K562 (cell line): Measurements from ENCODE around the gene MLLT3. TPM values are rescaled to one million over a fixed set of nuclear protein-coding genes. Genes with fewer than 3 reads are reported as not detected.

Source experiments
- ATAC-seq: fragments of 200-7000 bp; cut with Tn5 transposase; 3 replicates; pipeline ENCODE4 v1.9.1; 2020; ENCODE audit warnings: moderate library complexity
- BruUV-seq: library from RNA; stranded (reverse); fragments of 400-500 nt; replicated peaks from 2 replicates; lab custom pipeline; 2021; lab: Mats Ljungman, UMichigan
- CTCF ChIA-PET: fragments of 300-600 bp; formaldehyde crosslinking; extraction: SDS; loops from one replicate; lab custom pipeline; 2021; ENCODE audit warnings: low intra/inter-chr PET ratio; lab: Yijun Ruan, JAX
- POLR2A ChIA-PET: fragments of 300-600, 350-650 bp; sonication (Branson Sonifier 250); formaldehyde crosslinking; extraction: SDS; loops from one replicate; lab custom pipeline; 2021; ENCODE audit warnings: antibody characterized with exemption, inconsistent platforms; lab: Yijun Ruan, JAX
- DNase-seq, 4 experiments: peaks; one replicate each; pipeline versions ENCODE4 v3.0.0 to v3.0.0-alpha.2; 2011 to 2018; ENCODE audit warnings: low spot score in 3 of 4, mixed read lengths in 3 of 4; ENCODE audit errors: extremely low read depth in 1 of 4
- FAIRE-seq: peaks from 2 replicates; lab custom pipeline; 2011; peaks lifted over from hg19 to GRCh38; lab: Jason Lieb, UNC
- H2AFZ ChIP-seq: 2 replicates; pipeline ENCODE4 v1.6.0; 2011; ENCODE audit warnings: low read depth, low read length, control low read depth, inconsistent platforms
- H3K27ac ChIP-seq: fragments of 200-600 bp; 3 replicates; pipeline ENCODE4 v1.8.0; 2011; ENCODE audit warnings: low read depth, mild to moderate bottlenecking, control low read depth, inconsistent platforms, low read length, moderate library complexity, mixed read lengths; ENCODE audit errors: extremely low read depth
- H3K27me3 ChIP-seq, 2 experiments: fragments of 300-600 bp in 1 of 2; 2 replicates in 1 of 2; 3 replicates in 1 of 2; pipeline versions ENCODE4 v1.6.0 to v1.8.0; 2011; ENCODE audit warnings: inconsistent platforms in 2 of 2, low read length in 2 of 2, mild to moderate bottlenecking in 1 of 2, mixed read lengths in 1 of 2, moderate library complexity in 1 of 2; ENCODE audit not compliant: control insufficient read depth in 2 of 2, insufficient read depth in 2 of 2
- H3K36me3 ChIP-seq: fragments of 300-600 bp; 3 replicates; pipeline ENCODE4 v1.8.0; 2011; ENCODE audit warnings: mild to moderate bottlenecking, low read length, inconsistent platforms; ENCODE audit not compliant: control insufficient read depth, insufficient read depth
- H3K4me1 ChIP-seq, 2 experiments: fragments of 200-600 bp in 1 of 2; replicated peaks in 1 of 2; 2 replicates in 1 of 2; 3 replicates in 1 of 2; pipeline versions ENCODE4 v1.5.1 to v1.8.0; 2011; ENCODE audit warnings: inconsistent platforms in 2 of 2, low read length in 2 of 2, mild to moderate bottlenecking in 1 of 2, mixed read lengths in 1 of 2, moderate library complexity in 1 of 2; ENCODE audit not compliant: control insufficient read depth in 2 of 2, insufficient read depth in 2 of 2
- H3K4me2 ChIP-seq: 2 replicates; pipeline ENCODE4 v1.6.1; 2011; ENCODE audit warnings: low read length, control low read depth, inconsistent platforms, mixed read lengths; ENCODE audit not compliant: insufficient read depth
- H3K4me3 ChIP-seq: fragments of 200-600 bp; sonication (generic), shearing (Covaris generic); 2 replicates; pipeline ENCODE4 v1.5.1; 2016; ENCODE audit warnings: control low read depth, inconsistent platforms
- H3K79me2 ChIP-seq: fragments of 200-600 bp; 3 replicates; pipeline ENCODE4 v1.8.0; 2011; ENCODE audit warnings: low read length, inconsistent platforms; ENCODE audit not compliant: control insufficient read depth, insufficient read depth
- H3K9ac ChIP-seq, 2 experiments: 2 replicates each; pipeline versions ENCODE4 v1.6.0 to v1.6.1; 2011; ENCODE audit warnings: low read depth in 2 of 2, low read length in 2 of 2, control low read depth in 1 of 2, inconsistent platforms in 1 of 2, mild to moderate bottlenecking in 1 of 2, mixed read lengths in 1 of 2; ENCODE audit not compliant: insufficient read depth in 1 of 2
- H3K9me1 ChIP-seq: one replicate; pipeline ENCODE4 v1.6.0; 2011; ENCODE audit warnings: inconsistent platforms, mild to moderate bottlenecking, low read length, moderate library complexity; ENCODE audit not compliant: control insufficient read depth, insufficient read depth
- H3K9me3 ChIP-seq: replicated peaks from 2 replicates; pipeline ENCODE4 v1.5.1; 2011; ENCODE audit warnings: low read depth, low read length, inconsistent platforms; ENCODE audit not compliant: control insufficient read depth, insufficient read depth
- H4K20me1 ChIP-seq: replicated peaks from 2 replicates; pipeline ENCODE4 v1.6.1; 2011; ENCODE audit warnings: low read length, inconsistent platforms, mixed read lengths; ENCODE audit not compliant: control insufficient read depth, insufficient read depth
- COPS2 ChIP-seq: fragments of 450-650 bp; conservative IDR thresholded peaks from 2 replicates; pipeline ENCODE4 v1.6.1; 2016; ENCODE audit warnings: mild to moderate bottlenecking, moderate library complexity
- GABPB1 ChIP-seq: sonication (generic); formaldehyde crosslinking; IDR thresholded peaks from 2 replicates; pipeline ENCODE4 v1.8.0; 2022; ENCODE audit warnings: mild to moderate bottlenecking, missing genetic modification reagents
- GTF2A2 ChIP-seq: IDR thresholded peaks from 2 replicates; pipeline ENCODE4 v1.6.1; 2016; ENCODE audit warnings: mild to moderate bottlenecking, missing genetic modification characterization, missing compliant biosample characterization
- HLTF ChIP-seq: fragments of 450-650 bp; IDR thresholded peaks from 2 replicates; pipeline ENCODE4 v1.6.1; 2016
- KAT7 ChIP-seq: sonication (generic); formaldehyde crosslinking; IDR thresholded peaks from 2 replicates; pipeline ENCODE4 v1.8.0; 2022; ENCODE audit warnings: missing genetic modification reagents, mild to moderate bottlenecking, borderline replicate concordance
- MEIS2 ChIP-seq: fragments of 450-650 bp; IDR thresholded peaks from 2 replicates; pipeline ENCODE4 v1.6.1; 2014; ENCODE audit warnings: mild to moderate bottlenecking; ENCODE audit not compliant: partially characterized antibody
- PRMT5 ChIP-seq: sonication (generic); formaldehyde crosslinking; IDR thresholded peaks from 2 replicates; pipeline ENCODE4 v1.5.0; 2020; ENCODE audit warnings: missing genetic modification reagents
- RHOXF2B ChIP-seq: fragments of 250-450 bp; sonication (Bioruptor Pico); conservative IDR thresholded peaks from 2 replicates; pipeline ENCODE4 v1.5.1; 2021
- U2AF2 ChIP-seq: fragments of 200-400 bp; formaldehyde crosslinking; optimal IDR thresholded peaks from 2 replicates; pipeline ENCODE3; 2017; ENCODE audit warnings: low read depth, mild to moderate bottlenecking, low read length
- YBX1 ChIP-seq: fragments of 450-650 bp; IDR thresholded peaks from 2 replicates; pipeline ENCODE4 v1.7.1; 2016; ENCODE audit warnings: mild to moderate bottlenecking
- ZNF12 ChIP-seq: sonication (generic); formaldehyde crosslinking; IDR thresholded peaks from 2 replicates; pipeline ENCODE4 v1.4.0; 2020; ENCODE audit warnings: mild to moderate bottlenecking, missing genetic modification reagents
- ZNF197 ChIP-seq: fragments of 200-800 bp; sonication (Bioruptor generic); IDR thresholded peaks from 2 replicates; pipeline ENCODE4 v1.6.1; 2016; ENCODE audit warnings: low read depth, missing genetic modification characterization, missing compliant biosample characterization
- ZNF41 ChIP-seq: fragments of 250-450 bp; sonication (Bioruptor Pico); conservative IDR thresholded peaks from 2 replicates; pipeline ENCODE4 v1.4.0; 2020; ENCODE audit warnings: mild to moderate bottlenecking
- ZNF668 ChIP-seq: fragments of 250-450 bp; sonication (Bioruptor Pico); IDR thresholded peaks from 2 replicates; pipeline ENCODE4 v1.8.0; 2022; ENCODE audit warnings: mild to moderate bottlenecking, inconsistent platforms
- ZNF77 ChIP-seq: fragments of 250-450 bp; sonication (Bioruptor Pico); IDR thresholded peaks from 2 replicates; pipeline ENCODE4 v1.5.0; 2020
- WGBS: fragments of 100-300 bp; shearing (Covaris generic); methylation state at CpG from one replicate; pipeline ENCODE4 v1.1.6; 2016; ENCODE audit warnings: low coverage, mixed read lengths; ENCODE audit not compliant: insufficient coverage; ENCODE audit errors: missing lambda C conversion rate; 5-methylcytosine and 5-hydroxymethylcytosine counted together
- in situ Hi-C: fragments of 300-500 bp; cut with MboI; formaldehyde crosslinking; loops from 4 replicates; pipeline ENCODE4 v1.15.0; 2018; ENCODE audit warnings: inconsistent platforms, mixed read lengths
- intact Hi-C: fragments of 100-400 bp; cut with micrococcal nuclease; formaldehyde crosslinking; loops from 2 replicates; pipeline ENCODE4 v1.14.2; 2022
- polyA plus RNA-seq, 8 experiments: library from polyadenylated mRNA; depleted of rRNA in 4 of 8; stranded (reverse) in 5 of 8; unstranded in 3 of 8; fragments of >200 nt; fragmentation: Nextera tagmentation in 2 of 8; fragmentation: Illumina TruSeq in 1 of 8; extraction: Ambion mirVana in 2 of 8; extraction: Trizol in 1 of 8; gene quantifications; 2 replicates each; pipeline versions ENCODE4 v1.2.1 to v1.2.3, GENCODE V29; 2011 to 2014; ENCODE audit warnings: inconsistent platforms in 1 of 8, missing spikeins in 1 of 8
- total RNA-seq, 7 experiments: library from RNA; depleted of rRNA in 6 of 7; stranded (reverse); fragments of >200 nt in 6 of 7; fragmentation: Illumina TruSeq in 2 of 7; extraction: Trizol in 2 of 7; gene quantifications; 2 replicates each; pipeline versions ENCODE4 v1.2.1 to v1.2.3, GENCODE V29; 2011 to 2021; ENCODE audit warnings: low replicate concordance in 1 of 7
- TF ChIP-seq, protein P1 (sequence below): fragments of 450-650 bp; IDR thresholded peaks from 2 replicates; pipeline ENCODE4 v1.6.1; 2016; ENCODE audit warnings: mild to moderate bottlenecking
- TF ChIP-seq, protein P2 (sequence below), 3 experiments: fragments of 200-800 bp in 1 of 3; sonication (Bioruptor generic) in 1 of 3; sonication (generic) in 1 of 3; formaldehyde crosslinking in 1 of 3; IDR thresholded peaks; 2 replicates each; pipeline versions ENCODE4 v1.6.1 to v1.8.0; 2016 to 2022; ENCODE audit warnings: mild to moderate bottlenecking in 2 of 3, missing compliant biosample characterization in 2 of 3, missing genetic modification characterization in 2 of 3, missing genetic modification reagents in 1 of 3
- TF ChIP-seq, protein P3 (sequence below): fragments of 450-650 bp; formaldehyde crosslinking; IDR thresholded peaks from 2 replicates; pipeline ENCODE4 v1.4.0; 2022; ENCODE audit warnings: missing genetic modification characterization

The MLLT3 gene
- total and polyA plus RNA-seq, 9 of the 15 experiments (the other 6 are each of a cell fraction or from before 2014, with no cell fraction given), result 0.07 to 0.42 (median 0.22) TPM; not detected in 4

DNA sequence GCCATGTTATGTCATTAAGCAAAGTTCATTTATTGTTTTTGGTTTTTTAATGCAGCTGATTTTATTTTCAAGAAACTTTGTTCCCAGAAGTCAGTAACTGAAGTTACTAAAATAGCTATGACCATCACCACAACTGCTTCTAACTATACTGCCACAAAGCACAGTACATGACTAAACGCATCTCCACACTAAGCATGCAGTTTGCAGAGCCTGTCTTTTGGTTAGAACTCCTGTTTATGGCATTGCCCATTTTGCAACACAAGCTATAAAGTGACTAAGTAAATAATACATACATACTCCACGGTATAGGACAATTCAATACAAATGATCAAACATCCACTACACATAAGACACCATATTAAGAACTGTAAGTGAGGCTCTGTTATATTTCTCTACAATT, 109.7 kb downstream of the MLLT3 start:
- no peak overlapping the region for H3K4me3 ChIP-seq
- no peak overlapping the region for H3K27ac ChIP-seq
- ChIA-PET POLR2A (interaction anchor here (0.6 kb wide), 1 partner anchor 570 kb away, joined by 3 read pairs; no protein-coding TSS in a partner anchor), CTCF (no interaction called here)
- no peaks in the 10 kb centered on the region for H3K9me1 ChIP-seq
- in situ Hi-C loops (no loop called here), intact Hi-C loops (no loop called here)
- no peaks in the 10 kb centered on the region for H3K4me1 ChIP-seq
- no peak for ATAC-seq
- no peaks in the 10 kb centered on the region for H3K79me2 ChIP-seq
- H3K9me3 ChIP-seq, result no peaks in the 10 kb centered on the region
- H3K27me3 ChIP-seq, result no peaks in the 10 kb centered on the region
- no peak for FAIRE-seq
- 7% methylated on average over 2 of the region's 2 CpGs for WGBS
- H4K20me1 ChIP-seq, result no peaks in the 10 kb centered on the region
- H2AFZ ChIP-seq, result no peak overlapping the region
- DNase-seq, result no peak
- H3K36me3 ChIP-seq, result no peaks in the 10 kb centered on the region
- H3K4me2 ChIP-seq, result no peak overlapping the region
- TF ChIP-seq, protein P1, sequence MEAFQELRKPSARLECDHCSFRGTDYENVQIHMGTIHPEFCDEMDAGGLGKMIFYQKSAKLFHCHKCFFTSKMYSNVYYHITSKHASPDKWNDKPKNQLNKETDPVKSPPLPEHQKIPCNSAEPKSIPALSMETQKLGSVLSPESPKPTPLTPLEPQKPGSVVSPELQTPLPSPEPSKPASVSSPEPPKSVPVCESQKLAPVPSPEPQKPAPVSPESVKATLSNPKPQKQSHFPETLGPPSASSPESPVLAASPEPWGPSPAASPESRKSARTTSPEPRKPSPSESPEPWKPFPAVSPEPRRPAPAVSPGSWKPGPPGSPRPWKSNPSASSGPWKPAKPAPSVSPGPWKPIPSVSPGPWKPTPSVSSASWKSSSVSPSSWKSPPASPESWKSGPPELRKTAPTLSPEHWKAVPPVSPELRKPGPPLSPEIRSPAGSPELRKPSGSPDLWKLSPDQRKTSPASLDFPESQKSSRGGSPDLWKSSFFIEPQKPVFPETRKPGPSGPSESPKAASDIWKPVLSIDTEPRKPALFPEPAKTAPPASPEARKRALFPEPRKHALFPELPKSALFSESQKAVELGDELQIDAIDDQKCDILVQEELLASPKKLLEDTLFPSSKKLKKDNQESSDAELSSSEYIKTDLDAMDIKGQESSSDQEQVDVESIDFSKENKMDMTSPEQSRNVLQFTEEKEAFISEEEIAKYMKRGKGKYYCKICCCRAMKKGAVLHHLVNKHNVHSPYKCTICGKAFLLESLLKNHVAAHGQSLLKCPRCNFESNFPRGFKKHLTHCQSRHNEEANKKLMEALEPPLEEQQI, result no peak
- no peak for TF ChIP-seq ZNF668
- TF ChIP-seq, protein P2, sequence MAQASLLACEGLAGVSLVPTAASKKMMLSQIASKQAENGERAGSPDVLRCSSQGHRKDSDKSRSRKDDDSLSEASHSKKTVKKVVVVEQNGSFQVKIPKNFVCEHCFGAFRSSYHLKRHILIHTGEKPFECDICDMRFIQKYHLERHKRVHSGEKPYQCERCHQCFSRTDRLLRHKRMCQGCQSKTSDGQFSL (CRISPR knock-in tag; IDR thresholded peaks at IDR 0.05), result no peak
- TF ChIP-seq, protein P2 (tag; IDR thresholded peaks at IDR 0.05), result no peak
- no peak for TF ChIP-seq U2AF2
- TF ChIP-seq ZNF12 (CRISPR knock-in tag), result no peak
- TF ChIP-seq ZNF197 (CRISPR knock-in tag), result no peak
- TF ChIP-seq RHOXF2B (CRISPR knock-in tag), result no peak
- no peak for TF ChIP-seq MEIS2
- TF ChIP-seq COPS2, result no peak
- TF ChIP-seq ZNF41 (CRISPR knock-in tag), result no peak
- no peak for TF ChIP-seq KAT7 (CRISPR knock-in tag)
- no peak for TF ChIP-seq GTF2A2 (tag)
- TF ChIP-seq YBX1, result no peak
- TF ChIP-seq, protein P3, sequence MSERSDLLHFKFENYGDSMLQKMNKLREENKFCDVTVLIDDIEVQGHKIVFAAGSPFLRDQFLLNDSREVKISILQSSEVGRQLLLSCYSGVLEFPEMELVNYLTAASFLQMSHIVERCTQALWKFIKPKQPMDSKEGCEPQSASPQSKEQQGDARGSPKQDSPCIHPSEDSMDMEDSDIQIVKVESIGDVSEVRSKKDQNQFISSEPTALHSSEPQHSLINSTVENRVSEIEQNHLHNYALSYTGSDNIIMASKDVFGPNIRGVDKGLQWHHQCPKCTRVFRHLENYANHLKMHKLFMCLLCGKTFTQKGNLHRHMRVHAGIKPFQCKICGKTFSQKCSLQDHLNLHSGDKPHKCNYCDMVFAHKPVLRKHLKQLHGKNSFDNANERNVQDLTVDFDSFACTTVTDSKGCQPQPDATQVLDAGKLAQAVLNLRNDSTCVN, result no peak
- no peak for TF ChIP-seq PRMT5 (CRISPR knock-in tag)
- no peak for TF ChIP-seq HLTF
- TF ChIP-seq GABPB1, result no peak
- TF ChIP-seq ZNF77 (CRISPR knock-in tag), result no peak
- H3K9ac ChIP-seq, result no peak overlapping the region
- no TSS peak for BruUV-seq
